ENCODE measurements around the gene SLC35E2B. TPM values are rescaled to one million over a fixed set of nuclear protein-coding genes. Genes with fewer than 3 reads are reported as not detected.

SLC35E2B gene
- polyA plus RNA-seq, 1 donor from 2014 or later: 93.2 TPM

- no peak overlapping the region for H3K27ac ChIP-seq (ENCODE audit: low read length)
Observed at GRCh38 chr1:1610796-1611195, 81.8 kb downstream of the SLC35E2B start.

GRCh38 chr1:1609822-1610485 lies 82.6 kb downstream of the SLC35E2B start:
- no peaks in the 10 kb centered on the region for H3K9me2 ChIP-seq (ENCODE audit: insufficient read depth, low read length)
- H3K4me2 ChIP-seq (ENCODE audit: low read length): no peak overlapping the region
- H3F3A ChIP-seq (ENCODE audit: insufficient read depth, low read length, poor library complexity, severe bottlenecking): no peaks in the 10 kb centered on the region
- H3K79me2 ChIP-seq (replicated peaks; ENCODE audit: insufficient read depth, low read length): peaks cover 13% of the 10 kb centered on the region
- H2AFZ ChIP-seq (ENCODE audit: low read depth, low read length): no peak overlapping the region
- no peak overlapping the region for H3K9ac ChIP-seq (ENCODE audit: low read length)
- no peak overlapping the region for H3K4me3 ChIP-seq (ENCODE audit: low read length)
- no peaks in the 10 kb centered on the region for H4K20me1 ChIP-seq (ENCODE audit: insufficient read depth)
- H3K27me3 ChIP-seq (ENCODE audit: insufficient read depth, low read depth, low read length): no peaks in the 10 kb centered on the region
- no peaks in the 10 kb centered on the region for H3K36me3 ChIP-seq (ENCODE audit: insufficient read depth, low read length)
- H3K9me3 ChIP-seq (ENCODE audit: low read length): no peaks in the 10 kb centered on the region
- no peak overlapping the region for H3K27ac ChIP-seq (ENCODE audit: low read length)
- TF ChIP-seq CTCF (IDR thresholded peaks at IDR 0.05; ENCODE audit: poor library complexity, severe bottlenecking) (no peak), EP300 (conservative IDR thresholded peaks at IDR 0.05; ENCODE audit: poor library complexity, severe bottlenecking) (no peak), EZH2 (IDR thresholded peaks at IDR 0.05; ENCODE audit: borderline replicate concordance, insufficient read depth, low read length, poor library complexity, severe bottlenecking) (no peak), REST (IDR thresholded peaks at IDR 0.05; ENCODE audit: borderline replicate concordance) (no peak), POLR2AphosphoS5 (IDR thresholded peaks at IDR 0.05) (no peak)

More at GRCh38 chr1:1610796-1611195, 81.8 kb downstream of the SLC35E2B start:
- Histone ChIP-seq H2AFZ (ENCODE audit: low read depth, low read length) (no peak overlapping the region), H3K9me3 (ENCODE audit: low read length) (no peaks in the 10 kb centered on the region), H3K9ac (ENCODE audit: low read length) (no peak overlapping the region), H3K27me3 (ENCODE audit: insufficient read depth, low read depth, low read length) (no peaks in the 10 kb centered on the region), H3K36me3 (ENCODE audit: insufficient read depth, low read length) (no peaks in the 10 kb centered on the region), H3K9me2 (ENCODE audit: insufficient read depth, low read length) (no peaks in the 10 kb centered on the region), H3K4me3 (ENCODE audit: low read length) (no peak overlapping the region), H3K79me2 (replicated peaks; ENCODE audit: insufficient read depth, low read length) (peaks cover 13% of the 10 kb centered on the region), H3K4me2 (ENCODE audit: low read length) (no peak overlapping the region), H3F3A (ENCODE audit: insufficient read depth, low read length, poor library complexity, severe bottlenecking) (no peaks in the 10 kb centered on the region), H4K20me1 (ENCODE audit: insufficient read depth) (no peaks in the 10 kb centered on the region)
- no peak for TF ChIP-seq EZH2 (IDR thresholded peaks at IDR 0.05; ENCODE audit: borderline replicate concordance, insufficient read depth, low read length, poor library complexity, severe bottlenecking)
- TF ChIP-seq TAF1 (IDR thresholded peaks at IDR 0.05; ENCODE audit: low read depth): no peak
- TF ChIP-seq CTCF (IDR thresholded peaks at IDR 0.05; ENCODE audit: poor library complexity, severe bottlenecking): no peak
- no peak for TF ChIP-seq MXI1 (conservative IDR thresholded peaks at IDR 0.05; ENCODE audit: poor library complexity, severe bottlenecking)
- no peak for TF ChIP-seq RAD21 (conservative IDR thresholded peaks at IDR 0.05)
- no peak for TF ChIP-seq POLR2AphosphoS5 (IDR thresholded peaks at IDR 0.05)
- TF ChIP-seq REST (IDR thresholded peaks at IDR 0.05; ENCODE audit: borderline replicate concordance): no peak
- no peak for TF ChIP-seq EP300 (conservative IDR thresholded peaks at IDR 0.05; ENCODE audit: poor library complexity, severe bottlenecking)
- TF ChIP-seq SMC3 (conservative IDR thresholded peaks at IDR 0.05; ENCODE audit: poor library complexity): no peak
